22Rv1 (cell line): ENCODE measurements around the gene DENND6A.

ENCODE experiments used
- H3K27ac ChIP-seq: fragments of 450-650 bp; 2 replicates; pipeline ENCODE4 v1.5.1; 2017
- CTCF ChIP-seq: fragments of 450-650 bp; IDR thresholded peaks from 2 replicates; pipeline ENCODE4 v1.5.1; 2017; ENCODE audit warnings: mild to moderate bottlenecking
- ZFX ChIP-seq: fragments of 450-650 bp; IDR thresholded peaks from 2 replicates; pipeline ENCODE4 v1.6.1; 2017; ENCODE audit warnings: antibody characterized with exemption, borderline replicate concordance

The DENND6A gene

GRCh38 chr3:57696801-57697321 lies 4.0 kb upstream of the DENND6A start:
- H3K27ac ChIP-seq: no peak overlapping the region
- no peak for TF ChIP-seq CTCF
- TF ChIP-seq ZFX: no peak

GRCh38 chr3:57694146-57694545 lies 1.3 kb upstream of the DENND6A start:
- H3K27ac ChIP-seq: no peak overlapping the region
- TF ChIP-seq CTCF: no peak
- no peak for TF ChIP-seq ZFX

GRCh38 chr3:57692133-57692395 lies 813 bp downstream of the DENND6A start:
- H3K27ac ChIP-seq: peak overlapping the region; percentile 88

- H3K27ac ChIP-seq: peak overlapping the region; percentile 88
- TF ChIP-seq ZFX (no peak), CTCF (no peak)
Observed at GRCh38 chr3:57691411-57692132, 1.3 kb downstream of the DENND6A start.

GRCh38 chr3:57689367-57690053 lies 3.4 kb downstream of the DENND6A start:
- TF ChIP-seq CTCF: no peak
- TF ChIP-seq ZFX: no peak
- no peak overlapping the region for H3K27ac ChIP-seq

GRCh38 chr3:57688291-57688690 lies 4.6 kb downstream of the DENND6A start:
- TF ChIP-seq CTCF (no peak), ZFX (no peak)
- no peak overlapping the region for H3K27ac ChIP-seq

- TF ChIP-seq CTCF: no peak
- TF ChIP-seq ZFX: no peak
- H3K27ac ChIP-seq: no peak overlapping the region
Observed at GRCh38 chr3:57683286-57683685, 9.6 kb downstream of the DENND6A start.
